Measurements from ENCODE around the gene C1GALT1C1L. TPM values are rescaled to one million over a fixed set of nuclear protein-coding genes. Genes with fewer than 3 reads are reported as not detected.

C1GALT1C1L gene
- total RNA-seq, 1 experiment from 2014 or later: 1.3 TPM

GRCh38 chr2:43717322-43717721 lies 41.1 kb upstream of the C1GALT1C1L start:
- intact Hi-C loops (cut with micrococcal nuclease; ENCODE audit: unreplicated experiment): no loop called here
- H3K4me3 Mint-ChIP-seq (ENCODE audit: low read depth, unreplicated experiment): no peak overlapping the region

GRCh38 chr2:43715300-43716098 lies 39.3 kb upstream of the C1GALT1C1L start:
- Mint-ChIP-seq H3K4me1 (ENCODE audit: low read depth, unreplicated experiment) (peaks cover 10% of the 10 kb centered on the region), H3K27me3 (ENCODE audit: unreplicated experiment) (no peaks in the 10 kb centered on the region), H3K4me3 (ENCODE audit: low read depth, unreplicated experiment) (no peak overlapping the region), H3K27ac (ENCODE audit: unreplicated experiment) (no peak overlapping the region), H3K36me3 (ENCODE audit: insufficient read depth, unreplicated experiment) (no peaks in the 10 kb centered on the region), H3K9me3 (ENCODE audit: low read depth, unreplicated experiment) (no peaks in the 10 kb centered on the region)
- DNase-seq: no peak
- intact Hi-C loops (cut with micrococcal nuclease; ENCODE audit: unreplicated experiment): no loop called here
- no TSS peak for BruUV-seq (replicated peaks)
- CTCF ChIA-PET: no interaction called here
- no peak for TF ChIP-seq CTCF (IDR thresholded peaks at IDR 0.05; ENCODE audit: unreplicated experiment)

More at GRCh38 chr2:43717322-43717721, 41.1 kb upstream of the C1GALT1C1L start:
- no peak for DNase-seq
- no peak overlapping the region for H3K27ac Mint-ChIP-seq (ENCODE audit: unreplicated experiment)
- no peaks in the 10 kb centered on the region for H3K27me3 Mint-ChIP-seq (ENCODE audit: unreplicated experiment)
- peaks cover 6% of the 10 kb centered on the region for H3K4me1 Mint-ChIP-seq (ENCODE audit: low read depth, unreplicated experiment)
- no TSS peak for BruUV-seq (replicated peaks)
- no peaks in the 10 kb centered on the region for H3K9me3 Mint-ChIP-seq (ENCODE audit: low read depth, unreplicated experiment)
- H3K36me3 Mint-ChIP-seq (ENCODE audit: insufficient read depth, unreplicated experiment): no peaks in the 10 kb centered on the region
- CTCF ChIA-PET: no interaction called here
- no peak for TF ChIP-seq CTCF (IDR thresholded peaks at IDR 0.05; ENCODE audit: unreplicated experiment)

GRCh38 chr2:43714164-43714563 lies 37.9 kb upstream of the C1GALT1C1L start:
- BruUV-seq (replicated peaks): no TSS peak
- CTCF ChIA-PET: no interaction called here
- no peak for DNase-seq
- Mint-ChIP-seq H3K4me3 (ENCODE audit: low read depth, unreplicated experiment) (no peak overlapping the region), H3K9me3 (ENCODE audit: low read depth, unreplicated experiment) (no peaks in the 10 kb centered on the region), H3K27me3 (ENCODE audit: unreplicated experiment) (no peaks in the 10 kb centered on the region), H3K27ac (ENCODE audit: unreplicated experiment) (no peak overlapping the region), H3K36me3 (ENCODE audit: insufficient read depth, unreplicated experiment) (no peaks in the 10 kb centered on the region), H3K4me1 (ENCODE audit: low read depth, unreplicated experiment) (peaks cover 10% of the 10 kb centered on the region)
- intact Hi-C loops (cut with micrococcal nuclease; ENCODE audit: unreplicated experiment): no loop called here
- no peak for TF ChIP-seq CTCF (IDR thresholded peaks at IDR 0.05; ENCODE audit: unreplicated experiment)

GRCh38 chr2:43710866-43711265 lies 34.6 kb upstream of the C1GALT1C1L start:
- TSS peak; percentile 16 for BruUV-seq (replicated peaks)
- H3K27me3 Mint-ChIP-seq (ENCODE audit: unreplicated experiment): no peaks in the 10 kb centered on the region
- intact Hi-C loops (cut with micrococcal nuclease; ENCODE audit: unreplicated experiment): no loop called here

More at GRCh38 chr2:43710866-43711265, 34.6 kb upstream of the C1GALT1C1L start:
- peaks cover 10% of the 10 kb centered on the region for H3K4me1 Mint-ChIP-seq (ENCODE audit: low read depth, unreplicated experiment)
- no peak overlapping the region for H3K4me3 Mint-ChIP-seq (ENCODE audit: low read depth, unreplicated experiment)
- H3K9me3 Mint-ChIP-seq (ENCODE audit: low read depth, unreplicated experiment): no peaks in the 10 kb centered on the region
- H3K36me3 Mint-ChIP-seq (ENCODE audit: insufficient read depth, unreplicated experiment): no peaks in the 10 kb centered on the region
- CTCF ChIA-PET: no interaction called here
- no peak overlapping the region for H3K27ac Mint-ChIP-seq (ENCODE audit: unreplicated experiment)
- TF ChIP-seq CTCF (IDR thresholded peaks at IDR 0.05; ENCODE audit: unreplicated experiment): no peak
- DNase-seq: no peak
